ENCODE data around the gene ANKRD36.
"Not testable (repeated sequence)": the region's sequence is repeated elsewhere in the genome, so short reads cannot be mapped to it uniquely, and the experiment has no call there.

ANKRD36 gene

DNA sequence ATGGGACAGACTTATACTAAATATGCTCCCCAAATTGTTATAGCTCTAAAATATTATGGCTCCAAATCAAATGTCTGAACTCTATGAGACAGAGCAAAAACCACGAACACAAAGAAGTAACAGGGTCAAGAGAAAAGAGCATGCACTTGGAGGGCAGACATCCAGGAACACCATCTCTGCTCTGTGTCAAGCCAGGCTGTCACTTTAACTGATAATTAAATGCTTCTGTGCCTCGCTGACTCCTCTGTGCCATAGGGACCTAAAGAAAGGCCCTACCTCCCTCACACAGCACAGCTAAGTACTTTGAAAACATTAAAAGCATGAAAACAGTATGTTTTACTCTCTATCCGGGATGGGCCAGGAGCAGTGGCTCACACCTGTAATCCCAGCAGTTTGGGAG, 42.0 kb upstream of the ANKRD36 start:
- H2BK5ac ChIP-seq (ENCODE audit: low read length); H3K4me2 ChIP-seq (ENCODE audit: low read length); H2BK15ac ChIP-seq (replicated peaks; ENCODE audit: low read depth); H2AK5ac ChIP-seq (ENCODE audit: low read length); H3K23ac ChIP-seq (ENCODE audit: low read length); H3K9ac ChIP-seq (ENCODE audit: low read length); H3K4me3 ChIP-seq (ENCODE audit: low read length); H4K5ac ChIP-seq (ENCODE audit: low read length); H3K18ac ChIP-seq (ENCODE audit: low read length); H3K79me1 ChIP-seq (ENCODE audit: low read length); H3K79me2 ChIP-seq (ENCODE audit: control insufficient read depth, insufficient read depth, low read length); H3K56ac ChIP-seq (ENCODE audit: low read length); H4K8ac ChIP-seq (ENCODE audit: low read depth, low read length); H3K4me1 ChIP-seq (ENCODE audit: control insufficient read depth, low read depth, low read length); H3K27ac ChIP-seq (ENCODE audit: low read depth, low read length); H3K36me3 ChIP-seq (ENCODE audit: control insufficient read depth, insufficient read depth, low read length); DNase-seq; H3K4ac ChIP-seq (ENCODE audit: low read depth, low read length); H2BK120ac ChIP-seq (ENCODE audit: low read depth, low read length); H3K27me3 ChIP-seq (ENCODE audit: insufficient read depth, low read length, poor library complexity): not testable (repeated sequence)
- WGBS (ENCODE audit: extremely low coverage, insufficient coverage, low lambda C conversion rate) = no CpG with 5 or more reads among the region's 3 CpGs

DNA sequence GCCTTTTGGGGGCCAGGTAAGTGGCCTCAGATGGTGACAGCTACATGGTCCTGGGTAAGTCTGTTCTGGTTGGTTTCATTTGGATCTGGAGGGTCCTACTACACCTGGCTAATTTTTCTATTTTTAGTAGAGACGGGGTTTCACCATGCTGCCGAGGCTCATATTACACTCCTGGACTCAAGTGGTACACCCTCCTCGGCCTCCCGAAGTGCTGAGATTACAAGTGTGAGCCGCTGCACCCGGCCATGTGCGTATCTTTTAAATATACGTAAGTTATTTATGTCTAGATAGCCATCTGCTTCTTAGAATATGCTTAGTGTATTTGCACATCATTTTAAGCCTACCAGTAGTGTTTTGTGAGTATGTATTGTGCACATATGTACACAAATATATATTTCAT, 35.7 kb upstream of the ANKRD36 start:
- not testable (repeated sequence) for H4K8ac ChIP-seq (ENCODE audit: low read depth, low read length); H3K79me1 ChIP-seq (ENCODE audit: low read length); H2BK15ac ChIP-seq (replicated peaks; ENCODE audit: low read depth); H3K9ac ChIP-seq (ENCODE audit: low read length); H3K4me3 ChIP-seq (ENCODE audit: low read length); H4K5ac ChIP-seq (ENCODE audit: low read length); H3K27me3 ChIP-seq (ENCODE audit: insufficient read depth, low read length, poor library complexity); H2AK5ac ChIP-seq (ENCODE audit: low read length); H2BK120ac ChIP-seq (ENCODE audit: low read depth, low read length); H3K56ac ChIP-seq (ENCODE audit: low read length); H3K4me2 ChIP-seq (ENCODE audit: low read length); H3K23ac ChIP-seq (ENCODE audit: low read length); H2BK5ac ChIP-seq (ENCODE audit: low read length); H3K79me2 ChIP-seq (ENCODE audit: control insufficient read depth, insufficient read depth, low read length); H3K36me3 ChIP-seq (ENCODE audit: control insufficient read depth, insufficient read depth, low read length); H3K18ac ChIP-seq (ENCODE audit: low read length); H3K27ac ChIP-seq (ENCODE audit: low read depth, low read length); DNase-seq; H3K4me1 ChIP-seq (ENCODE audit: control insufficient read depth, low read depth, low read length); H3K4ac ChIP-seq (ENCODE audit: low read depth, low read length)
- no CpG with 5 or more reads among the region's 8 CpGs for WGBS (ENCODE audit: extremely low coverage, insufficient coverage, low lambda C conversion rate)

DNA sequence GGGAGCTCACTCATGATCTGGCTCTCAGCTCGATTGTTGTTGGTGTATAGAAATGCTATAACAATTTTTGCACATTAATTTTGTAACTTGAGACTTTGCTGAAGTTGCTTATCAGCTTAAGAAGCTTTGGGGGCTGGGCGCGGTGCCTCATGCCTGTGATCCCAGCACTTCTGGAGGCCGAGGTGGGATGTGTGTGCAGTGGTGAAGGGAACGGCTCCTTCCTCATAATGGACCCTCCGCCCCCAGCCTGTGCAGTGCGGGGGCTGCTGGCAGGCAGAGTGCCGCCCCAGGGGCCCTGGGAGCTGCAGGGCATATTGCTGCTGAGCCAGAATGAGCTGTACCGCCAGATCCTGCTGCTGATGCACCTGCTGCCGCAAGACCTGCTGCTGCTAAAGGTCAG, 32.1 kb upstream of the ANKRD36 start:
- not testable (repeated sequence) for H3K4me3 ChIP-seq (ENCODE audit: low read length); H3K36me3 ChIP-seq (ENCODE audit: control insufficient read depth, insufficient read depth, low read length); H3K4me1 ChIP-seq (ENCODE audit: control insufficient read depth, low read depth, low read length); H3K4me2 ChIP-seq (ENCODE audit: low read length); H3K56ac ChIP-seq (ENCODE audit: low read length); H2BK5ac ChIP-seq (ENCODE audit: low read length); H3K18ac ChIP-seq (ENCODE audit: low read length); H2BK15ac ChIP-seq (replicated peaks; ENCODE audit: low read depth); DNase-seq; H3K79me1 ChIP-seq (ENCODE audit: low read length); H3K23ac ChIP-seq (ENCODE audit: low read length); H2BK120ac ChIP-seq (ENCODE audit: low read depth, low read length); H3K27me3 ChIP-seq (ENCODE audit: insufficient read depth, low read length, poor library complexity); H4K8ac ChIP-seq (ENCODE audit: low read depth, low read length); H3K79me2 ChIP-seq (ENCODE audit: control insufficient read depth, insufficient read depth, low read length); H4K5ac ChIP-seq (ENCODE audit: low read length); H3K4ac ChIP-seq (ENCODE audit: low read depth, low read length); H3K9ac ChIP-seq (ENCODE audit: low read length); H3K27ac ChIP-seq (ENCODE audit: low read depth, low read length); H2AK5ac ChIP-seq (ENCODE audit: low read length)
- no CpG with 5 or more reads among the region's 10 CpGs for WGBS (ENCODE audit: extremely low coverage, insufficient coverage, low lambda C conversion rate)

DNA sequence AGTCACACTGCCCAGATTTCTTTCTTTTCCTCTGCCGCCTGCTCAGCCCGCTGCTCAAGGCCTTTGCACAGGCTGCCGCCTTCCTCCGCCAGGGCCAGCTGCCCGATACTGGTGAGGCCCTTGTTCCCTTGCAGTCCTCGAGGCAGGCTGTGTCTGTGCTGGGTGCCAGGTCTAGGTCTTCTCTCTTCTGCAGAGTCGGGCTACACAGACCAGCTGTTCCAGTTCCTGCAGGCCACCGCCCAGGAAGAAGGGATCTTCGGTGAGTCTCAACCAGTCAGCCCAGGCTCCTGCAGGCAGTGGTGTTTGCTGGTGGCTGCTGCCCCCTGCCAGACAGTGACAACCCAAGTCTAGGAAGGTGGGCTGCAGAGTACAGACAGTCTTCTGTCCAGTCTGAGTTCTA, 30.7 kb upstream of the ANKRD36 start:
- H2BK5ac ChIP-seq (ENCODE audit: low read length); H3K18ac ChIP-seq (ENCODE audit: low read length); H3K23ac ChIP-seq (ENCODE audit: low read length); H2BK120ac ChIP-seq (ENCODE audit: low read depth, low read length); H3K4ac ChIP-seq (ENCODE audit: low read depth, low read length); H3K4me1 ChIP-seq (ENCODE audit: control insufficient read depth, low read depth, low read length); H3K27me3 ChIP-seq (ENCODE audit: insufficient read depth, low read length, poor library complexity); H3K79me2 ChIP-seq (ENCODE audit: control insufficient read depth, insufficient read depth, low read length); H3K4me2 ChIP-seq (ENCODE audit: low read length); H3K9ac ChIP-seq (ENCODE audit: low read length); H4K8ac ChIP-seq (ENCODE audit: low read depth, low read length); H4K5ac ChIP-seq (ENCODE audit: low read length); H3K27ac ChIP-seq (ENCODE audit: low read depth, low read length); H3K4me3 ChIP-seq (ENCODE audit: low read length); H2AK5ac ChIP-seq (ENCODE audit: low read length); H3K56ac ChIP-seq (ENCODE audit: low read length); H2BK15ac ChIP-seq (replicated peaks; ENCODE audit: low read depth); H3K36me3 ChIP-seq (ENCODE audit: control insufficient read depth, insufficient read depth, low read length); H3K79me1 ChIP-seq (ENCODE audit: low read length): not testable (repeated sequence)
- peak; percentile 32 for DNase-seq
- WGBS (ENCODE audit: extremely low coverage, insufficient coverage, low lambda C conversion rate) = no CpG with 5 or more reads among the region's 9 CpGs

DNA sequence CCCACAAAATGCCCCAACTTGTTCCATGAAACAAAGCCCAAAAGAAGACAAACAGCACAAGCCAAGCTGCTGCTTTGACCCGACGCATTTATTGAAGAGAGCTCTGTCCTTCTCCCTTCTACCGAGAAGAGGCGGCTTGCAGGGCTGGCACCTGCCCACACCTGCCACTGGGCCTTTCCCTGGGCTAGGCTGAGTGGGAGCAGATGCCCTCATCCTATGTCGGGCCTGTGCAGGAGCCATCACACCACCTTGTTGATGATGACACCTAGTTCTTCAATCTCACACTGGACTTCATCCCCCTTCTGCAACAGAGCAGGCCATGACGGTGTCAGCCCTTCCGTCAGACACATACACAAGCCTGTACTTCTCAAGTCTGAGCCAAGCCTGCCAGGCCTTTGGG, 29.4 kb upstream of the ANKRD36 start:
- H2BK15ac ChIP-seq (replicated peaks; ENCODE audit: low read depth); H3K23ac ChIP-seq (ENCODE audit: low read length): not testable (repeated sequence)
- WGBS (ENCODE audit: extremely low coverage, insufficient coverage, low lambda C conversion rate) = no CpG with 5 or more reads among the region's 7 CpGs

DNA sequence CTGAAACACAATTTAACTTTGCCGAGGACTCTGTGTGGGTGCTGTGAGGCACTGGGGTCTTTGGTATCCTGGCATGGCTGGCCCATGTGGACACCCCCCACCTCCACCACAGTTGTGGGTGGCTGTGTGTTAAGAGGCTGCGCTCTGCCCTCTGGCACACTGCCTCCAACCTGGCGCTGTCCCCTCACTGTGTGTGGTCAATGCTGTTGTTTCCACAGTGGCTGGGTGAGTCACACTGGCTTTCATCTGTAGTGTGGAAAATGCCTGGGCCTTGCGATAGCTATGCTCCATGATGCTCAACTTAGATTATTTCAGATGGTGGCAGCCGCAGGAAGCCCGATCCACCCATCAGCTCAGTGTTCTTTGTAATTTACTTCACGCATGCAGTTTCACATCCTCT, 27.9 kb upstream of the ANKRD36 start:
- not testable (repeated sequence) for H4K5ac ChIP-seq (ENCODE audit: low read length); H3K9ac ChIP-seq (ENCODE audit: low read length); H3K79me1 ChIP-seq (ENCODE audit: low read length); H2AK5ac ChIP-seq (ENCODE audit: low read length); H3K27me3 ChIP-seq (ENCODE audit: insufficient read depth, low read length, poor library complexity); H4K8ac ChIP-seq (ENCODE audit: low read depth, low read length); H3K4me3 ChIP-seq (ENCODE audit: low read length); H3K27ac ChIP-seq (ENCODE audit: low read depth, low read length); H2BK5ac ChIP-seq (ENCODE audit: low read length); H2BK15ac ChIP-seq (replicated peaks; ENCODE audit: low read depth); H3K18ac ChIP-seq (ENCODE audit: low read length); H3K79me2 ChIP-seq (ENCODE audit: control insufficient read depth, insufficient read depth, low read length); H3K4me2 ChIP-seq (ENCODE audit: low read length); H3K4me1 ChIP-seq (ENCODE audit: control insufficient read depth, low read depth, low read length); DNase-seq; H3K56ac ChIP-seq (ENCODE audit: low read length); H3K36me3 ChIP-seq (ENCODE audit: control insufficient read depth, insufficient read depth, low read length); H3K4ac ChIP-seq (ENCODE audit: low read depth, low read length); H2BK120ac ChIP-seq (ENCODE audit: low read depth, low read length); H3K23ac ChIP-seq (ENCODE audit: low read length)
- no CpG with 5 or more reads among the region's 7 CpGs for WGBS (ENCODE audit: extremely low coverage, insufficient coverage, low lambda C conversion rate)

More for the DNA sequence above, 29.4 kb upstream of the ANKRD36 start:
- not testable (repeated sequence) for H2BK120ac ChIP-seq (ENCODE audit: low read depth, low read length); DNase-seq; H3K79me1 ChIP-seq (ENCODE audit: low read length); H2AK5ac ChIP-seq (ENCODE audit: low read length); H3K56ac ChIP-seq (ENCODE audit: low read length); H3K79me2 ChIP-seq (ENCODE audit: control insufficient read depth, insufficient read depth, low read length); H3K27me3 ChIP-seq (ENCODE audit: insufficient read depth, low read length, poor library complexity); H3K4me3 ChIP-seq (ENCODE audit: low read length); H3K27ac ChIP-seq (ENCODE audit: low read depth, low read length); H3K4me2 ChIP-seq (ENCODE audit: low read length); H4K8ac ChIP-seq (ENCODE audit: low read depth, low read length); H3K9ac ChIP-seq (ENCODE audit: low read length); H3K18ac ChIP-seq (ENCODE audit: low read length); H2BK5ac ChIP-seq (ENCODE audit: low read length); H3K4ac ChIP-seq (ENCODE audit: low read depth, low read length); H3K36me3 ChIP-seq (ENCODE audit: control insufficient read depth, insufficient read depth, low read length); H4K5ac ChIP-seq (ENCODE audit: low read length); H3K4me1 ChIP-seq (ENCODE audit: control insufficient read depth, low read depth, low read length)
